ENCODE data around the gene ELL.
"Not testable (repeated sequence)": the region's sequence is repeated elsewhere in the genome, so short reads cannot be mapped to it uniquely, and the experiment has no call there.

Gene ELL

DNA sequence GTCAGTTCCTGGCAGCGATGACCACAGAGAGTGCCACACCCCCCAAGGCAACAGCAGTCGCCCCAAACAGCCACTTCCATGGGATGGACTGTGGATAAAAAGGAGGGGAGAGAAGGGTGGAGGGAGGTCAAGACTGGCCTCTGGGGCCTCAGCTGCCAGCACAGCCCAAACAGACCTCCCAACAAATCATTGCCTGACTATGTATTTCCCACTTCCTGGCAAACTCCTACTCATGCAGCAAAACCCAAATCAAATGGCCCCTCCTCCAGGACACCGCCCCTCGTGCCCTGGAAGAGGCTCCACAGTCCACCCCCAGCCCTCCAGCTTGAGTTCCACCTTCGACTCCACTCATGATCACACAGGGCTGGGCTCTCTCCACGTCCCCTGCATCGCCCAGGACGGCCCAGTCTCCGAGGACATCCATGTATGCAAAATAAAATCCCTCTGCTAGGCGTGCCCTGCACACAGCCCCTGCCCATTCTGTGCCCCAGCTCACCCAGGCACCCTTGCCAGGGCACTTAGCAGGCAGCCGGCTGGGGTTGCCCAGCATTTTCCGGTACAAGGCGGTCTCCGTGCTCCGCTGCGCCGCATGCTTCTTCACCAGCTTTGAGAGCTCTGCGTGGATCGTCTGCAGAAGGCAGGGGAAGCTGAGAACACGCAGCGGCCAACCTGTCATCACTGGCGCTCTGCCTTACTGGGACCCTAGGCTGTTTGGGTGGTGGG, 10.5 kb upstream of the ELL start:
- no peak for DNase-seq (ENCODE audit: low read depth in 2 of 2)

DNA sequence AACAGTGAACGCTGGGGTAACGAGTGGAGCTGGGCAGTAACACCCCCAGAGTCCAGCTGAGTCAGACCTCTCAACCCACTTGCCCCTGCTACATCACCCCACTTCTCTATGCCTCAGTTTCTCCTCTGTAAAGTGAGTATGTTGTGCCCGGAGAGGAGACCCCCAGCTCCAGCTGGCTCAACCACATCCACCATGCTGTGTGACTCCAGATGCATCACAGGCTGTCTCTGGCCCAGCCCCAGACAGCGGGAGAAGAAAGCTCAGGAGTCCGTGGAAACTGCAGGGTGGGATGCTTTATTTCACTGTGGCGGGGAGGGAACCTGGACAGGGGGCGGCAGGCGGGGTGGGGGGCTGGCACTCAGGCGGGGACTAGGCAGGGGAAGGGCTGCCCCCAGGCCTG, 9.6 kb upstream of the ELL start:
- DNase-seq (ENCODE audit: low read depth in 2 of 2): no peak

DNA sequence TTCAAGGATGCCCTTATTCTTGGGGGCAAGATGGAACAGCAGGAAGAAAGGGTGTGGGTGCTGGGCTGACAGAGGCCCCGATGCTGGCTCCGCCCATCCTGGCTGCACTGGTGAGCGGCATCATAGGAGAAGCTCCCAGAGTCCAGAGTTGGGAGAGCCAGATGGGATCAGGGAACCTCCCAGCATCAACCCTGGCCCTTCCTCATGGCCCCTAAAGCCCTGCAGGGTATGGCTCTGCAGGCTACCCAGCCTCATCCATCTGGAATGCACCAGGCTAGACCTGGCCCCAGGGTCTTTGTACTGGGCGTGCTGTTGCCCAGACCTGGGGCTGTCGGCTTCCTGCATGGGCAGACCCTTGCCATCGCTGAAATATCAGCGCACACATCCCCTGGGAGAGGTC, 7.9 kb upstream of the ELL start:
- DNase-seq (ENCODE audit: low read depth in 2 of 2): no peak

DNA sequence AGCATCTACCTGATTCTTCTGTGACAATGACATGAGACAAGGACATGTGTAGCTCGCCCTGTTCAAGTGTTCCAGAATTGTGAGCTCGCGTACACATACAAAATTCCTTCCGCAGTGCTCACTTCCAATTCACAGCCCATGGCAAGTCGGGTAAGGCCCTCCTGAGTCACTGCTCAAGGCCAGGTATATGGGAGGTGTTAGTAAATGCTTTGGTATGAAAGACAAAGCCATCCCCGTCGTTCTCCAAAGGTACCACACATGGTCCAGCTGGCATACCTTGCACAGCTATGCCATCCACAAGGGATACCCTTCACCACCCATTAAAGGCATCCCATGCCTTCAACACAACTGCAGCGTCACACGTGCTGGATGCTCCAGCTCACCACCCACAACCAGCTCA, 4.4 kb upstream of the ELL start:
- no peak for DNase-seq (ENCODE audit: low read depth in 2 of 2)

DNA sequence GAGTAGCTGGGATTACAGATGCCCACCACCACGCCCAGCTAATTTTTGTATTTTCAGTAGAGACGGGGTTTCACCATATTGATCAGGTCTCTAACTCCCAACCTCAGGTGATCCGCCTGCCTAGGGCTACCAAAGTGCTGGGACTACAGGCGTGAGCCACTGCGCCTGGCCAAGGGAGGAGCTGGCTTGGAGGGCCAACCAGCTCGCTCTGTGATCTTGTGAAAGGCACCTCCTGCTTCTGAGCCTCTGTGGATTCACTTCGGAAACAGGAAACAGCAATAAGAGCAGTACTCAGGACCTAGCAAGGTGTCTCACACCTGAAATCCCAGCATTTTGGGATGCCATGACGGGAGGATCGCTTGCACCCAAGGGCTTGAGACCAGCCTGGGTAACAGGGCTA, 2.0 kb upstream of the ELL start:
- no peak for DNase-seq (ENCODE audit: low read depth in 2 of 2)

DNA sequence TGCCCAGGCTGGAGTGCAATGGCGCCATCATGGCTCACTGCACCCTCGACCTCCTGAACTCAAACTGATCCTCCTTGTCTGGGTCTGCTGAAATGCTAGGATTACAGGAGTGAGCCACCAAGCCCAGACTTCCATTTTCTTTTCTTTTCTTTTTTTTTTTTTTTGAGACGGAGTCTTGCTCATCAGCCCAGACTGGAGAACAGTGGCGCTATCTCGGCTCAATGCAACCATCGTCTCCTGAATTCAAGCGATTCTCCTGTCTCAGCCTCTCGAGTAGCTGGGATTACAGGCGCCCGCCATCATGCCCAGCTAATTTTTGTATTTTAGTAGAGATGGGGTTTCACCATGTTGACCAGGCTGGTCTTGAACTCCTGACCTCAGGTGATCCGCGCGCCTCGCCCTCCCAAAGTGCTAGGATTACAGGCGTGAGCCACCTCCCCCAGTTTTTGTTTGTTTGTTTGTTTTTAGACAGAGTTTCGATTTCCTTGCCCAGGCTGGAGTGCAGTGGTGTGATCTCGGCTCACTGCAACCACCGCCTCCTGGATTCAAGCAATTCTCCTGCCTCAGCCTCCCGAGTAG, 1.1 kb upstream of the ELL start:
- DNase-seq (ENCODE audit: low read depth in 2 of 2): not testable (repeated sequence)

DNA sequence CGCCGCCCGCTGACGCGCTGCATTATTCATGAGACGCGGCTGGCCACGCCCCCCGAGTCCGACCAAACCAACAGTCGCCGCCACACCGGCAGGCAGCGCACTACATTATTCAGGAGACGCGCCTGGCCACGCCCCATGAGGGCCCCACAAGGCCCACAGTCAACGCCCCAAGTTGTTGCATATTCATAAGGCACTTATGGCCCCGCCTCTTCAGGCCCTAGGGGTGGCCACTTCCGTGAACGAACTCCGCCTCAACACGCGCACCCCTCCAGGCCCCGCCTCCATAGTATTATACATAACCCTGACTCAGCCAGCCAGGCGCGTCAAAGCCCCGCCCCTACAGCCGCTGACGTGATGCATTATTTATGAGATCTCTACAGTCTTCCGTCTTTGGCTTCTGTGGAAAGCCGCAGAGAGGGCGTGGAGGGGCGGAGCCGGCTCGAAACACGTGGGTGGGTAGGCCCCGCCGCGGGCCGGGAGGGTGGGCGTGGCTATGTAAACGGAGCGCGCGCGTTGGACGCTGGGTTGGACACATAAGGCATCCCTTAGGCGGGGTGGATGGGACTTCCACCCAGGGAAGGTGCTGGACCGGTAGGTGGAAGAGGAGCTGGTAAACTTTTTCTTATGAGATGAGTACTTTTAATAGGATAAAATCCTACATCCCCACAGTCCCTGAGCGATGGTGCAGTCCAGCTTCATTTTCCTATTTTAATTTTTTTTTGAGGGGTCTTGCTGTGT, 423 bp upstream of the ELL start:
- DNase-seq (ENCODE audit: low read depth in 2 of 2): peak; percentile 100

DNA sequence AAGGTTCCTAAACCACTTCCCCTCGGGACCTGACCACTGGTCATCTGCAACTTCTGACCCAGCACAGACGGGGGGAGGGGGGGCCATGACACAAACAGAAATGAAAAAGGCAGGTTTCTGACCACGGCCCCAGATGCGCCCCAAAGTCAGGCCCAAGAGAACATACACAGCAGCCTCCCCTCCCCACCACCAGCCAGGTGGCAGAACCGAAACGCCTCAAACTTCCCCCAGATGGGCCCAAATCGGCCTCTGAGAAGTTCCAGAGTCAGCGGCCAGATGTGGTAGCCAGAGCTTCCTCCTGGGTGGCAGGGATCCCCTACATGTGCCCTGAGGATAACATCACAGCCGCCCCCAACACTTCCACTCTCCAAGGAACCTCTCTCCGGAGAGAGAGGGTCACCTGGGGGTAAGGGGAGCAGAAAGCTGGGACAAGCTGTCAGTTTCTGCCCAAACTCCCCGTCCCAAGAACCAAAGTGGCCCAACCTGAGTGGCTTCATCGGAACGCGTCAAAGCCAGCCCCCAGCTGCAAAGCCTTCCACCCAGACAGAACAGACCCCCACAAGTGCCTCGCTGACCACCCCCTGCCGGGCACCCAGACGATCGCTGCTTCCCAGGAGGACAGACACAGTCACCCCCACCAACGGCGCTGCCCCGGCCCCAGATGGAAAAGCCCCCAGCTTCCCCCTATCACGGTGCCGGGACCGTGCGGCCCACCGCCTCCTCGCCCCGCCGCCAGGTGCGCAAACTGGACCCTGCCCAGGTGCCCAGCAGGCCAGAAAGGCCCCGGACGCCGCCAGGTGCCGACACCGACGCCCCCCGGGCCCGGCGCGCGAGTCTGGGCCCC, 800 bp downstream of the ELL start:
- DNase-seq (ENCODE audit: low read depth in 2 of 2): no peak

DNA sequence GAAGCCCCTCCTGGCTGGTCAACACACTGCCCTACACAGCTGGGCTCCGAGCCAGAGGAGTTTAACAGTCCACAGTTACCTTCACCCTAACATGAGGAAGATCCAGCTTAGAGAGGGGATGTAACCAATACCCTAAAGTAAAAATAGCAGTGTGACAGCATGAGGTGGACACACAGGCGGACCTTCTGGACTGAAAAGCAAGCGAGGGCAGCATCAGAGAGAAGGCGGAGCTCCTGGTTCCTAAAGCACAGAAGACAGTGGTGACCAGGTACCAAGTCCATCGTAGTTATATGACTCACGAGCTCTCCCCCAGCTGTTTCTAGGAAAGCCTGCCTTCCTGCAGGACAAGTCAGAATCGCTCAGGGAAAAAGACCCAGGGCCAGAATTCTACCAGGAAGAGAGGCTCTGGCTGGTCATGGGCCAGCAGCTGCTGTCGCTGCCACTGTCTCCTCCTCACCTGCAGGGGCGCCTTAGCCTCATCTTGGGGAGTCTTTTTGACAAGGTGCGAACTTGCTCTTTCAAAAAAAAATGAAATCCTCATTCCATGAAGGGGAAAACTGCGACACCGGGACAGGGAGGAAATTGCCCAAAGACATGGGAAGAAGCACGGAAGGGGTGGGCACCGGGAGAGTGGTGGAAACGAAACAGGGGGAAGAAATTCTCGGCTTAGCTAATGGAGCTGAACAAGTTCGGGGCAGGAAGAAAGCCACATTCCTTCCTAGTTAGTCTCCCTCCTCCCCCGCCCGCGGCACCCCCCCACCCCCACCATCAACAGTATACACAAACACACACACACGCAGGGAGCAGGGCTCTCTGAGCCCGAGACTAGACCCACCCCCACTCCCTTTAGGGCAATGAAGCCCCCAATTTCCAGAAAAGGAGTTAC, 1.7 kb downstream of the ELL start:
- peak in 1 of 2 experiments; percentile 43 for DNase-seq (ENCODE audit: low read depth in 2 of 2)

DNA sequence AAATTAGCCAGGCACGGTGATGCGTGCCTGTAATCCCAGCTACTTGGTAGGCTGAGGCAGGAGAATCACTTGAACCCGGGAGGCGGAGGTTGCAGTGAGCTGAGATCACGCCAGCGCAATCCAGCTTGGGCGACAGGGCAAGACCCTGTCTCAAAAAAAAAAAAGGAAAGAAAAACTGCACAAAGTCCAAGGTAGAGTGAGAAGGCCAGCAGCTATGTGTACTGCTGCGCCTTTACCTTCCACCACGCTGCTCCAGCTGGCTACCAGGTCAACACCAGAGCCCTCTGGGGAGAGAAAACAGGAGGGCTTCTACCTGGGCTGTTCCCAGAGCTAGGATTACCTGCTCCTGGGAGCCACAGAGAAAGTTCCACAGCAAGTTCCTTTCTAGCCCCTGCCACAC, 3.2 kb downstream of the ELL start:
- no peak for DNase-seq (ENCODE audit: low read depth in 2 of 2)

DNA sequence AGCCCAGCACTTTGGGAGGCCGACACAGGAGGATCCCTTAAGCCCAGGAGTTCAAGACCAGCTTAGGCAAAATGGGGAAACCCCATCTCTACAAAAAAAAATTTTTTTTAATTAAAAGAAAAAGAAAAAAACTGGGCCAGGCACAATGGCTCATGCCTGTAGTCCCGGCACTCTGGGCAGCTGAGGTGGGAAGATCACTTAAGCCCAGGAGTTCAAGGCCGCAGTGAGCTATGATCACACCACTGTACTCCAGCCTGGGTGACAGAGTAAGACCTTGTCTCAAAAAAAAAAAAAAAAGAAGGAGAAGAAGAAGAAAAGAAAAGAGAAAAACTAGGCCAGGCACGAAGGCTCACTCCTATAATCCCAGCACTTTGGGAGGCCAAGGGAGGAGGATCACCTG, 4.3 kb downstream of the ELL start:
- no peak for DNase-seq (ENCODE audit: low read depth in 2 of 2)

DNA sequence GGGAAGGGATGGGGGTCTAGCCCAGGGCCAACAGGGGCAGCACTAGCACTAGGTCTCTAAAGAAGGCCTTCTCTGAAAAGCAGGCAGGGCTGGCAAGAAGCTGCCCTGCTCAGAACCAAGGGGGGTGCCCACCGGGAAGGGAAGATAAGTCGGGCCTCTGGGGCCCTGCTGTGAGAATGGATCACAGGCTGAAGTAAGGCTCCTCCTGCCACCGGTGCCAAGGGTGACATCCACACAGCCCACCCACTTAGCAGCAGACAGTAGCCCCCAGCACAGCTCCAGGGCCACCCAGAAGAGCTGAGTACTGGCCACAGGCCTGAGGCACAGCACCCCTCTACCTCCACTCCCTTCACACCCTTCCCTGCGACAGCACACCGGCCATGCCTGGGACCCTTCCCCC, 5.9 kb downstream of the ELL start:
- no peak for DNase-seq (ENCODE audit: low read depth in 2 of 2)

DNA sequence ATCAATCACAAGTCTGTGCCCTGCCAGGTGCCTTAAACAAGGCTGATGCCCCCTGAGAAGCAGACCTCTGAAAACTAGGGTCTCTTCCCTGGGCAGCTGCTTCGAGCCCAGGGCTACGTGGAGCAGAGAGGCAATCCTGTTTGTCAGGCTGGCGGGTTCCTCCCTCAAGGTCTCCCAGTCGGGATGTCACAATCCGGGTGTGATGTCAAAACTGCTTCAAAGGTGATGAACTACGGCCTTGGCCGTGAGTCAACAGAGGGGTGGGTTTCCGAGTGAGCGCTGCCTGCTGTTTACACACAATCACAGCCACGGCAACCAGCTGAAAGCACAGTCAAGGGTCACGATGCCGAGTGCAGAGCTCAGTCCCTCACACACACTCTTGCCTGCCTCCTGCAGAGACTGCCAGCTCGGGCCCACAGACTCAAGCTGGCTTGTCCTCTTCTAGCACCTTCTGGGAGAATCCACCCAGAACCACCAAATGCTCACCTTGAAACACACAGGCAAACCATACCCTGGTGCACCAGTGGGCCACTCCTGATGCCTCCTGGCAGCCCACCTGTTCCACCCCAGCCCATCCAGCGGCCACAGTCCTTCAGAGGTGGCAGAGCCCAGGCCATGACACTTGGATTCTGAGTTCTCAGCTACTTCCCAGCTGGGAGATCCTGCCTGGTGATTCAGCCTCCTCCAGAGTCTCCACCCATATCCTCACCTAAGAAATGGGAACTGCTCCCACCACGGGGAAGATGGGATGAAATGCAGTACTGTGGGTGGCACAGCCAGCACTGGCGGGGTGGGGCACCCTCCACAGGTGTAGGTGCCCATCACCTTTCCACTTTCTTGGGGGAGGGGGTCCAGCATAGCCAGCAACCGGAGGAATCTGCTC, 6.8 kb downstream of the ELL start:
- no peak for DNase-seq (ENCODE audit: low read depth in 2 of 2)

DNA sequence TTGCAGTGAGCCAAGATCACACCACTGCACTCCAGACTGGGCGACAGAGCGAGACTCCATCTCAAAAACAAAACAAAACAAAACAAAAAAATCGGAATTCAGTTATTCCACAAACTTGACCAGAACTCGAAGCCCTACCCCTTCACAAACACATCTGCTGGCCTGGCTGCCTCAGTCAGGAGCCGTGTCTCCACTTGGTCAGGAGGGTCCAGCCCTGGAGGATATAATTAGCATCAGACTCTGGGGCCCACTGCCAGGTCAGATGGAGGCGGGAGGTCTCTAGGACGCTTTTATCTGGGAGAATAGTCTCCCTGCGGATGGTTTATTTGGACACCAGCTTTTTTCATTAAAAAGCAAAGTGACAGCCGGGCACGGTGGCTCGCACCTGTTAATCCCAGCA, 8.0 kb downstream of the ELL start:
- no peak for DNase-seq (ENCODE audit: low read depth in 2 of 2)

DNA sequence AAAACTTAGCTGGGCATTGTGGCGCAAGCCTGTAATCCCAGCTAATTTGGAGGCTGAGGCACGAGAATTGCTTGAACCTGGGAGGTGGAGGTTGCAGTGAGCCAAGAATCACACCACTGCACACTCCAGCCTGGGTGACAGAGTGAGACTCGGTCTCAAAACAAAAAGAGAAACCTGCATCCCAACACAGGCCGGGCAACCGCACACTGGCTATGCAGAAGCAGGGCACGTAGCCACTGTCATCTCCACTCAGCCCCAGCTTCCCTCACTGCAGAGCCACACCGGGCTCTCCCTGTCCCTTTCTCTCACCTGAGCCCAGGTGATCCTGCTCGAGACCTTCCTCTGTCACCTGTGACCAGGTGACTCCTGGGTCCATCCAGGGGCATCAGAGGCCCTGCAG, 11.7 kb downstream of the ELL start:
- DNase-seq (ENCODE audit: low read depth in 2 of 2): no peak

DNA sequence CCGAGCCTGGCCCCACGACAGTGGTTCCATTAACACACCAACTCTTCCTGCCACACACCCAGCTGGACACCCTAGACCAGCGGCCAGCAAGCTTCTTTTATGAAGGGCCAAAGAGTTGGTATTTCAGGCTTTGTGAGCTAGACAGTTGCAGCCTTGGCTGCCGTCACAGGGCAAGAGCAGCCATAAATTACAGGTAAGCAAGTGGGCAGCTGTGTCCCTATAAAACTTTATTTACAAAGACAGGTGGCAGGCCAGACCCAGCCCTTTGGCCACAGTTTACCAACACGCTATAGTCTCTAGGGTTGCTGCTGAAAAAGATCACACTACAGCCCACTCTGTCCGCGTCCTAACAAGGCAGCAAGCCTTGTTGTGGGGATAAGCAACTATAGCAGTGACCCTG, 13.3 kb downstream of the ELL start:
- no peak for DNase-seq (ENCODE audit: low read depth in 2 of 2)

DNA sequence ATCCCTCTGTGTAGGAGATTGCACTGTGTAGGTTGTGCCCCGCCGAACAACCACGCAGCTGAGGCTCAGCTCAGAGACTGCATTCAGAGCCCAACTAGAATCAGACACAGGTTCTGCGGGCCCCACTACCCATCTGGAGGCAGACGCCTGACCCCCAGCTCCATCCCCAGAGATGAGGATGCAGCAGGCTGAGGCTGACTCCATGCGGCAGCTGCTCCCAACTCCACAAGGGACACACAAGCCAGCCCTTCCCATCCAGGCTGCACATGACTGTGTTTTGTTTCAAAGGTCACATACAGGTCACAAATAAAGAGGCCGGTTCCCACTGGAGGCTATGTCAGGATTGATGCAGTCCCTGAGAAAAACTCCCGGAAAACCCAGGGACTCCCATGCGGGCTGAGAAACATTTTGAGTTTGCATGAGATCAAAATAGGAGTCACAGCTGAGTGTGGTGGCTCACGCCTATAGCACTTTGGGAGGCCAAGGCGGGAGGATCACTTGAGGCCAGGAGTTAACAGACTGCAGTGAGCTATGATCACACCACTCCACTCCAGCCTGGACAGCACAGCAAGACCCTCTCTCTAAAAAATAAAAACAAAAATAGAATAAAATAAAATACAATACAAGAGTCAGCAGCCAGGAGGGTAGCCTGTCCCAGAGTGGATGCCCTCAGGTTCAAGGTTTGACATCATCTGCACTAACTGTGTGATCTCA, 14.0 kb downstream of the ELL start:
- no peak for DNase-seq (ENCODE audit: low read depth in 2 of 2)

DNA sequence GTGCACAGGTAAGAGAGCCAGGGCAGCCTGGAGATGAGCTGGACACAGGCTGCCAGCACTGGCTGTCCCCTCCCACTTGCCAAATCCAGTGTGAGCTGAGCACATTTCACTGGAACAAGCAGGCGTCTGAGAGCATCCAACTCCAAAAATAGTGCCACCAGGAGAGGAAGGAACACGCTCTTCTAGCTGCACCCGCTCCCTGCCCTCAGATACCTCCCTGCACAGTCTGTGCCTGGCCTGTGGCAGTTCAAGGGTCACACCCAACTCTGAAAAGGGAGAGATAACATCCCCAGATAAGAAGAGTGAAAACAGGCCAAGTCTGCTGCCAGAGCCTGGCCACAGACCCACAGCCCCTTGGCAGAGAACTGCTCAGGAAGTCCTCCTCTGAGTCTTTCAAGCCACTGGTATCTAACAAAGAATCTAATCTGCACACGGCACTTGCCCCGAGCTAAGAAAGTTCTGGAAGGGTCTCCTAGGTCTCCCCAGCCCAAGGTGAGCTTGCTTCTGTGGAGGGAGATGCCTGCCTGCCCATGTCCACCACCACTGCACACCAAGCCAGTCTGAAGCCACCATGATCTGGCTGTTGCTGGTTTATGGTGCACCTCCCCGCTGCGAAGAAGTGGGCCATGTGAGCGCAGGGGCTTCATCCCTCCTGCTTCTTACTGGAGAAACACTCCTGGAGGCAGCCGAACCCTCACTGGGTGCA, 14.7 kb downstream of the ELL start:
- no peak for DNase-seq (ENCODE audit: low read depth in 2 of 2)

Measured in stimulated activated CD4-positive, alpha-beta T cell treated with anti-CD3 and anti-CD28 coated beads, Interleukin-12 subunit alpha, Interleukin-12 subunit beta, amount 100 ng/mL, for 24 hours (primary cell).